Measurements from ENCODE around the gene LUC7L3. TPM values are rescaled to one million over a fixed set of nuclear protein-coding genes. Genes with fewer than 3 reads are reported as not detected.

Gene LUC7L3
- total and polyA plus RNA-seq, 2 of the 13 experiments (the other 11 are each of a cell fraction or from before 2014, with no cell fraction given), result 108 to 120 TPM

GRCh38 chr17:50696365-50696879 lies 23.0 kb upstream of the LUC7L3 start (continued):
- no peak for TF ChIP-seq ZNF318 (CRISPR knock-in tag; IDR thresholded peaks at IDR 0.05)
- TF ChIP-seq LCORL (IDR thresholded peaks at IDR 0.05), result no peak
- TF ChIP-seq LCORL (CRISPR knock-in tag; IDR thresholded peaks at IDR 0.05), result no peak
- no peak for TF ChIP-seq NFIB (CRISPR knock-in tag; IDR thresholded peaks at IDR 0.05; ENCODE audit: borderline replicate concordance)
- TF ChIP-seq ZNF841 (CRISPR knock-in tag; IDR thresholded peaks at IDR 0.05; ENCODE audit: borderline replicate concordance), result no peak
- no peak for TF ChIP-seq CBX5 (CRISPR knock-in tag; IDR thresholded peaks at IDR 0.05; ENCODE audit: borderline replicate concordance)
- TF ChIP-seq GLI4 (CRISPR knock-in tag; IDR thresholded peaks at IDR 0.05; ENCODE audit: borderline replicate concordance), result no peak
- no peak for TF ChIP-seq AKAP8 (CRISPR knock-in tag; IDR thresholded peaks at IDR 0.05)
